ENCODE data around the gene NUMA1. TPM values are rescaled to one million over a fixed set of nuclear protein-coding genes. Genes with fewer than 3 reads are reported as not detected.

Gene NUMA1
- total and polyA plus RNA-seq, 2 of the 8 experiments (the other 6 are each of a cell fraction or from before 2014, with no cell fraction given) = 101 to 107 TPM

DNA sequence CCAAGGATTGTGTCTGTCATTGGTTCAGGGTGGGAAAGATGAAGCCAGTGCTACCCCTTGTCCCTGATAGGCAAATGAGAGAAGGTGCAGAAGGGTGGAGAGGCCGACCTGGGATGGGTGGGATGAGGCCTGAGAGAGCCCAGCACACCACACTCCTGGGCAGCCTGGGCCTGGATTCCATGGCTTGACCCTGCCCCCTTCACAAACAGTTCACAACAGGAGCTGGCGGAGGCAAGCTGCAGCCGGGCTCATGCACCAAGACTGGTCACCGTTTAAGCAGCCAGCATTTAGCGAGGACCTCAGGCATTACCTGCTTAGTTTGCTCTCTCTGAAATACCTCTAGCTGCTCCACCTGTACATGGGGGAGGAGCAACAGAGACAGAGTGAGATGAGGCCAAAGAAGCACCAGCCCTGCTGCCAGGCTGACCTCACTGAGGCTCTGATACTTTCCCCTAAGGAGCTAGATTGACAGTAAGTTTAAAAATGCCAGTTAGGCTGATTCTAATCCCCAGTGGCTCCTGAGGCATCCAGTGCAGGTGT is 68.2 kb downstream of the NUMA1 start:
- Histone ChIP-seq H3K79me2 (ENCODE audit: control insufficient read depth in 1 of 2, insufficient read depth in 2 of 2, low read length in 2 of 2) (no peaks in the 10 kb centered on the region), H3K14ac (ENCODE audit: insufficient read length) (no peak overlapping the region), H3K9ac (replicated peaks in 1 of 4; ENCODE audit: extremely low read depth in 1 of 4, low read depth in 3 of 4, low read length in 3 of 4) (no peak overlapping the region), H3K27me3 (replicated peaks in 1 of 4; ENCODE audit: control insufficient read depth in 3 of 4, extremely low read depth in 1 of 4, insufficient read depth in 3 of 4, low read length in 3 of 4) (no peaks in the 10 kb centered on the region), H3K18ac (ENCODE audit: extremely low read depth, low read length) (no peak overlapping the region), H3K4me3 (ENCODE audit: extremely low read depth in 1 of 4, insufficient read depth in 2 of 4, low read depth in 3 of 4, low read length in 4 of 4) (no peak overlapping the region), H4K8ac (ENCODE audit: extremely low read depth, insufficient read depth, low read length) (no peak overlapping the region), H2BK20ac (ENCODE audit: low read length) (no peak overlapping the region), H3K9me3 (ENCODE audit: insufficient read depth in 2 of 2, low read depth in 1 of 2, low read length in 1 of 2) (no peaks in the 10 kb centered on the region), H2AK5ac (ENCODE audit: low read depth, low read length) (no peak overlapping the region), H2BK15ac (ENCODE audit: low read length) (no peak overlapping the region), H3K23me2 (ENCODE audit: low read depth, low read length) (no peaks in the 10 kb centered on the region), H4K20me1 (replicated peaks in 1 of 2; ENCODE audit: control insufficient read depth in 1 of 2, insufficient read depth in 2 of 2, low read length in 2 of 2) (peaks cover 25 to 43% of the 10 kb centered on the region in 2 experiments), H4K91ac (replicated peaks; ENCODE audit: insufficient read length, low read length) (no peak overlapping the region), H3K4ac (replicated peaks; ENCODE audit: insufficient read length, low read depth, low read length) (no peak overlapping the region), H2BK120ac (replicated peaks; ENCODE audit: low read depth, low read length) (no peak overlapping the region), H2AFZ (ENCODE audit: low read length) (no peak overlapping the region), H3K4me2 (ENCODE audit: insufficient read depth in 1 of 2, low read depth in 2 of 2, low read length in 2 of 2) (no peak overlapping the region), H2BK12ac (ENCODE audit: low read depth, low read length) (no peak overlapping the region), H3K23ac (ENCODE audit: insufficient read length) (no peak overlapping the region), H3K79me1 (ENCODE audit: low read depth, low read length) (no peaks in the 10 kb centered on the region; the same call in 1 of the 2 replicates), H3K56ac (replicated peaks; ENCODE audit: insufficient read length, low read depth, low read length) (no peak overlapping the region), H3K4me1 (replicated peaks in 1 of 4; ENCODE audit: control insufficient read depth in 3 of 4, insufficient read depth in 4 of 4, low read length in 3 of 4) (no peaks in the 10 kb centered on the region), H3K27ac (ENCODE audit: low read depth, low read length) (no peak overlapping the region), H2BK5ac (ENCODE audit: low read depth, low read length) (no peak overlapping the region), H4K5ac (ENCODE audit: insufficient read length, low read depth, low read length) (no peak overlapping the region), H3K36me3 (ENCODE audit: control insufficient read depth in 2 of 4, insufficient read depth in 4 of 4, low read length in 3 of 4) (peaks cover 54 to 83% (median 74%) of the 10 kb centered on the region in 4 experiments)
- FAIRE-seq = no peak
- DNase-seq (ENCODE audit: low read depth in 1 of 2, low spot score in 2 of 2) = no peak
- ChIA-PET POLR2A (ENCODE audit: partially characterized antibody) (interaction anchor here (0.8 to 3.3 kb wide), 4 partner anchors 7 to 97 kb away, joined by 4 to 9 read pairs (median 6); partner anchors contain the start of gene IL18BP), CTCF (ENCODE audit: partially characterized antibody) (interaction anchor here (0.7 to 25.0 kb wide), 10 partner anchors 9 to 186 kb away, joined by 3 to 423 read pairs (median 17); partner anchors contain the start of genes IL18BP and LAMTOR1)
- TF ChIP-seq, protein P1, sequence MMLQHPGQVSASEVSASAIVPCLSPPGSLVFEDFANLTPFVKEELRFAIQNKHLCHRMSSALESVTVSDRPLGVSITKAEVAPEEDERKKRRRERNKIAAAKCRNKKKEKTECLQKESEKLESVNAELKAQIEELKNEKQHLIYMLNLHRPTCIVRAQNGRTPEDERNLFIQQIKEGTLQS (IDR thresholded peaks at IDR 0.05; ENCODE audit: insufficient read depth, low read depth, low read length) = no peak
- WGBS, 2 experiments (ENCODE audit: extremely low coverage in 1 of 2, insufficient coverage in 1 of 2, insufficient read length in 1 of 2, insufficient replicate concordance in 2 of 2, low coverage in 1 of 2, low lambda C conversion rate in 2 of 2, missing lambda C conversion rate in 1 of 2) = 91% methylated on average over 5 of the region's 5 CpGs; no CpG with 5 or more reads in 1 of the 2 experiments
